ENCODE results near the gene PPM1L. TPM values are rescaled to one million over a fixed set of nuclear protein-coding genes. Genes with fewer than 3 reads are reported as not detected.

Gene PPM1L
- total RNA-seq, 1 experiment from 2014 or later: 7.3 TPM

DNA sequence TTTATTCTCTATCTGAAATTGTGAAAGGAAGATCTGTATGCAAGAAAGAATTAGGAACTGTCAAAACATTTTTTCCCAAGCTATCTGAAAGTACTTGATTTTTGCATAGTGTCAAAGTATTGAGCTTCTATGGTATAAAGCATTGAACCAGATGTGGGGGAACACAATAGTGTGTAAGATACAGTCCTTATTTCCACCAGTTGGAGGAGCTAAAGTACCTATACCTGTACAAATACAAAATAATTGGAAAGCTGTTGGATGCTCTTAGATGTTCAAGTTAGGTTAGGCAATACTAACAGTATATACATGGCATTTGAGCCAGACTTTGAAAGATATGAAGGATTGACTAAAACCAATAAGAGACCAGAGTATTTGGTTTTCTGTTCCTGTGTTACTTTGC is 200.8 kb downstream of the PPM1L start:
- no peak overlapping the region for H4K91ac ChIP-seq (ENCODE audit: insufficient read length, low read depth, low read length)
- H4K8ac ChIP-seq (replicated peaks; ENCODE audit: insufficient read length, low read depth, low read length): no peak overlapping the region
- no peak for DNase-seq
- no peaks in the 10 kb centered on the region for H3K36me3 Mint-ChIP-seq (ENCODE audit: insufficient read depth in 1 of 3, low read depth in 3 of 3)
- H3K23ac ChIP-seq (ENCODE audit: insufficient read length, low read depth, low read length): no peak overlapping the region
- H3K4me2 ChIP-seq (ENCODE audit: insufficient read depth, insufficient read length, low read length): no peak overlapping the region
- H3K4me3 Mint-ChIP-seq: no peak overlapping the region
- H3K79me2 ChIP-seq (ENCODE audit: insufficient read depth, low read length): no peaks in the 10 kb centered on the region
- no peak overlapping the region for H3K18ac ChIP-seq (ENCODE audit: insufficient read length, low read depth, low read length)
- H3K79me1 ChIP-seq (ENCODE audit: insufficient read depth, low read depth, low read length, poor library complexity, severe bottlenecking): no peaks in the 10 kb centered on the region
- no peak overlapping the region for H3K4ac ChIP-seq (ENCODE audit: low read depth, low read length)
- no peak overlapping the region for H3K14ac ChIP-seq (ENCODE audit: insufficient read depth, low read length)
- no peak overlapping the region for H2BK15ac ChIP-seq (ENCODE audit: low read depth, low read length)
- TF ChIP-seq, protein P1, sequence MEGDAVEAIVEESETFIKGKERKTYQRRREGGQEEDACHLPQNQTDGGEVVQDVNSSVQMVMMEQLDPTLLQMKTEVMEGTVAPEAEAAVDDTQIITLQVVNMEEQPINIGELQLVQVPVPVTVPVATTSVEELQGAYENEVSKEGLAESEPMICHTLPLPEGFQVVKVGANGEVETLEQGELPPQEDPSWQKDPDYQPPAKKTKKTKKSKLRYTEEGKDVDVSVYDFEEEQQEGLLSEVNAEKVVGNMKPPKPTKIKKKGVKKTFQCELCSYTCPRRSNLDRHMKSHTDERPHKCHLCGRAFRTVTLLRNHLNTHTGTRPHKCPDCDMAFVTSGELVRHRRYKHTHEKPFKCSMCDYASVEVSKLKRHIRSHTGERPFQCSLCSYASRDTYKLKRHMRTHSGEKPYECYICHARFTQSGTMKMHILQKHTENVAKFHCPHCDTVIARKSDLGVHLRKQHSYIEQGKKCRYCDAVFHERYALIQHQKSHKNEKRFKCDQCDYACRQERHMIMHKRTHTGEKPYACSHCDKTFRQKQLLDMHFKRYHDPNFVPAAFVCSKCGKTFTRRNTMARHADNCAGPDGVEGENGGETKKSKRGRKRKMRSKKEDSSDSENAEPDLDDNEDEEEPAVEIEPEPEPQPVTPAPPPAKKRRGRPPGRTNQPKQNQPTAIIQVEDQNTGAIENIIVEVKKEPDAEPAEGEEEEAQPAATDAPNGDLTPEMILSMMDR (conservative IDR thresholded peaks at IDR 0.05): peak; percentile 61
- no peaks in the 10 kb centered on the region for H3K27me3 ChIP-seq (ENCODE audit: insufficient read depth, low read length)
- no peaks in the 10 kb centered on the region for H3K9me3 Mint-ChIP-seq
- no peak overlapping the region for H2BK5ac ChIP-seq (ENCODE audit: insufficient read length, low read length)
- H3K27ac Mint-ChIP-seq: no peak overlapping the region
- no peak overlapping the region for H3K27ac ChIP-seq (ENCODE audit: insufficient read length, low read depth, low read length)
- no peak overlapping the region for H2AFZ ChIP-seq (ENCODE audit: low read length)
- H4K20me1 ChIP-seq (ENCODE audit: control insufficient read depth, insufficient read depth, insufficient read length): no peaks in the 10 kb centered on the region
- no peak overlapping the region for H4K5ac ChIP-seq (ENCODE audit: insufficient read length, low read depth, low read length)
- H3K27me3 Mint-ChIP-seq (ENCODE audit: low read depth): no peaks in the 10 kb centered on the region
- no peaks in the 10 kb centered on the region for H3K23me2 ChIP-seq (ENCODE audit: insufficient read length, low read depth, low read length, poor library complexity, severe bottlenecking)
- H2AK5ac ChIP-seq (ENCODE audit: insufficient read length, low read length): no peak overlapping the region
- no peaks in the 10 kb centered on the region for H3K9me3 ChIP-seq (ENCODE audit: control insufficient read depth, low read depth, low read length)
- no peak overlapping the region for H2BK120ac ChIP-seq (ENCODE audit: low read depth, low read length, poor library complexity, severe bottlenecking)
- H3K56ac ChIP-seq (ENCODE audit: insufficient read length, low read depth, low read length): no peak overlapping the region
- no peak overlapping the region for H3K9ac ChIP-seq (ENCODE audit: extremely low read depth, insufficient read length, low read length)
- H3K4me1 ChIP-seq (ENCODE audit: insufficient read depth, low read length): no peaks in the 10 kb centered on the region
- peaks cover 0 to 2% of the 10 kb centered on the region in 2 experiments; a peak in 1 of 4 replicates for H3K4me1 Mint-ChIP-seq
- H3T11ph ChIP-seq (ENCODE audit: low read length): no peak overlapping the region
- no peak overlapping the region for H2BK20ac ChIP-seq (ENCODE audit: low read depth, low read length, poor library complexity, severe bottlenecking)
- no peak overlapping the region for H2BK12ac ChIP-seq (ENCODE audit: insufficient read length, low read depth, low read length)
